Neural cell (in vitro differentiated cells): ENCODE results near the gene DNAI4.

ENCODE experiments used
- CTCF ChIP-seq: fragments of 450-650 bp; IDR thresholded peaks from 2 replicates; pipeline ENCODE4 v1.5.1; 2014; ENCODE audit warnings: antibody characterized with exemption, mild to moderate bottlenecking, moderate library complexity; ENCODE audit not compliant: poor library complexity, severe bottlenecking
- EP300 ChIP-seq: fragments of 450-650 bp; conservative IDR thresholded peaks from 2 replicates; pipeline ENCODE4 v1.6.1; 2014; ENCODE audit warnings: antibody characterized with exemption, mild to moderate bottlenecking, moderate library complexity; ENCODE audit not compliant: poor library complexity, severe bottlenecking
- MXI1 ChIP-seq: fragments of 450-650 bp; conservative IDR thresholded peaks from 2 replicates; pipeline ENCODE4 v1.6.1; 2014; ENCODE audit warnings: antibody characterized with exemption, mild to moderate bottlenecking; ENCODE audit not compliant: poor library complexity, severe bottlenecking
- RAD21 ChIP-seq: fragments of 450-650 bp; conservative IDR thresholded peaks from 2 replicates; pipeline ENCODE4 v1.6.1; 2014; ENCODE audit warnings: antibody characterized with exemption, mild to moderate bottlenecking, moderate library complexity

GRCh38 chr1:66933887-66934700, 9.4 kb upstream of the DNAI4 start:
- TF ChIP-seq EP300: no peak
- no peak for TF ChIP-seq CTCF
- TF ChIP-seq MXI1: no peak
- TF ChIP-seq RAD21: no peak
